Neuronal stem cell (in vitro differentiated cells): ENCODE results near the gene IQCF2.
"Not testable (repeated sequence)": the region's sequence is repeated elsewhere in the genome, so short reads cannot be mapped to it uniquely, and the experiment has no call there.

Experiments used
- DNase-seq: peaks from one replicate; pipeline ENCODE4 v3.0.0-alpha.2; 2013; ENCODE audit warnings: low spot score
- H2AFZ ChIP-seq: one replicate; pipeline ENCODE4 v1.6.1; 2013; ENCODE audit warnings: mild to moderate bottlenecking, low read length, inconsistent platforms
- H2AK5ac ChIP-seq: 2 replicates; pipeline ENCODE4 v1.6.1; 2013; ENCODE audit warnings: low read depth, mild to moderate bottlenecking, inconsistent platforms, low read length, moderate library complexity, mixed read lengths
- H2BK120ac ChIP-seq: 2 replicates; pipeline ENCODE4 v1.6.1; 2013; ENCODE audit warnings: low read depth, mild to moderate bottlenecking, inconsistent platforms, low read length, moderate library complexity, mixed read lengths
- H2BK12ac ChIP-seq: one replicate; pipeline ENCODE4 v1.6.1; 2013; ENCODE audit warnings: low read length, inconsistent platforms
- H2BK15ac ChIP-seq: 2 replicates; pipeline ENCODE4 v1.6.1; 2013; ENCODE audit warnings: mild to moderate bottlenecking, low read length, inconsistent platforms, mixed read lengths
- H2BK5ac ChIP-seq: one replicate; pipeline ENCODE4 v1.6.1; 2013; ENCODE audit warnings: inconsistent platforms, mild to moderate bottlenecking, low read length, moderate library complexity
- H3K14ac ChIP-seq: one replicate; pipeline ENCODE4 v1.6.1; 2013; ENCODE audit warnings: low read length, inconsistent platforms
- H3K18ac ChIP-seq: 2 replicates; pipeline ENCODE4 v1.6.1; 2013; ENCODE audit warnings: low read length, inconsistent platforms
- H3K23ac ChIP-seq: 2 replicates; pipeline ENCODE4 v1.6.1; 2013; ENCODE audit warnings: low read depth, mild to moderate bottlenecking, mixed read lengths, low read length, inconsistent platforms; ENCODE audit not compliant: poor library complexity
- H3K27ac ChIP-seq: replicated peaks from 3 replicates; pipeline ENCODE4 v1.5.1; 2013; ENCODE audit warnings: low read length, inconsistent platforms
- H3K27me3 ChIP-seq, 3 experiments: 2 replicates each; pipeline ENCODE4 v1.6.1; 2013; ENCODE audit warnings: low read length in 3 of 3, mild to moderate bottlenecking in 2 of 3, inconsistent platforms in 1 of 3, low read depth in 1 of 3, mixed read lengths in 1 of 3, moderate library complexity in 1 of 3; ENCODE audit not compliant: control insufficient read depth in 3 of 3, insufficient read depth in 3 of 3
- H3K36me3 ChIP-seq, 2 donors: replicated peaks in 1 of 2; 2 replicates each; pipeline ENCODE4 v1.6.1; 2013; ENCODE audit warnings: low read length in 2 of 2; ENCODE audit not compliant: control insufficient read depth in 2 of 2, insufficient read depth in 2 of 2
- H3K4ac ChIP-seq: 2 replicates; pipeline ENCODE4 v1.6.1; 2013; ENCODE audit warnings: inconsistent platforms, mild to moderate bottlenecking, low read length, moderate library complexity
- H3K4me1 ChIP-seq, 2 donors: 1 replicate in 1 of 2; 2 replicates in 1 of 2; pipeline ENCODE4 v1.6.1; 2013; ENCODE audit warnings: low read length in 2 of 2, low read depth in 1 of 2; ENCODE audit not compliant: control insufficient read depth in 2 of 2, insufficient read depth in 1 of 2
- H3K4me2 ChIP-seq: one replicate; pipeline ENCODE4 v1.6.1; 2013; ENCODE audit warnings: mild to moderate bottlenecking, low read length, inconsistent platforms; ENCODE audit not compliant: insufficient read depth, poor library complexity, severe bottlenecking
- H3K4me3 ChIP-seq, 2 donors: 2 replicates each; pipeline ENCODE4 v1.5.1; 2013; ENCODE audit warnings: low read length in 2 of 2, mild to moderate bottlenecking in 2 of 2, inconsistent platforms in 1 of 2, moderate library complexity in 1 of 2
- H3K79me1 ChIP-seq: one replicate; pipeline ENCODE4 v1.6.1; 2013; ENCODE audit warnings: low read depth, mild to moderate bottlenecking, inconsistent platforms, low read length, moderate library complexity
- H3K9ac ChIP-seq: one replicate; pipeline ENCODE4 v1.6.1; 2013; ENCODE audit warnings: mild to moderate bottlenecking, low read depth, low read length, inconsistent platforms; ENCODE audit not compliant: poor library complexity
- H3K9me3 ChIP-seq, 2 donors: replicated peaks in 1 of 2; 2 replicates each; pipeline versions ENCODE3 to v1.6.1; 2013; ENCODE audit warnings: low read length in 2 of 2, mild to moderate bottlenecking in 2 of 2, inconsistent platforms in 1 of 2, low read depth in 1 of 2, mixed read lengths in 1 of 2, moderate library complexity in 1 of 2; ENCODE audit not compliant: control insufficient read depth in 2 of 2, insufficient read depth in 1 of 2
- H4K8ac ChIP-seq: one replicate; pipeline ENCODE4 v1.6.1; 2013; ENCODE audit warnings: low read depth, mild to moderate bottlenecking, inconsistent platforms, low read length, moderate library complexity
- H4K91ac ChIP-seq: one replicate; pipeline ENCODE4 v1.6.1; 2013; ENCODE audit warnings: low read length, low read depth, mild to moderate bottlenecking, inconsistent platforms; ENCODE audit not compliant: poor library complexity
- WGBS, 2 donors: extraction: QIAGEN DNeasy Blood & Tissue Kit; methylation state at CpG; one replicate each; pipeline ENCODE4 v1.1.7; 2013; ENCODE audit warnings: missing lambda C conversion rate in 2 of 2, mixed read lengths in 1 of 2; ENCODE audit not compliant: insufficient read length in 2 of 2, insufficient replicate concordance in 1 of 2; ENCODE audit errors: extremely low coverage in 2 of 2; 5-methylcytosine and 5-hydroxymethylcytosine counted together

Gene IQCF2

DNA sequence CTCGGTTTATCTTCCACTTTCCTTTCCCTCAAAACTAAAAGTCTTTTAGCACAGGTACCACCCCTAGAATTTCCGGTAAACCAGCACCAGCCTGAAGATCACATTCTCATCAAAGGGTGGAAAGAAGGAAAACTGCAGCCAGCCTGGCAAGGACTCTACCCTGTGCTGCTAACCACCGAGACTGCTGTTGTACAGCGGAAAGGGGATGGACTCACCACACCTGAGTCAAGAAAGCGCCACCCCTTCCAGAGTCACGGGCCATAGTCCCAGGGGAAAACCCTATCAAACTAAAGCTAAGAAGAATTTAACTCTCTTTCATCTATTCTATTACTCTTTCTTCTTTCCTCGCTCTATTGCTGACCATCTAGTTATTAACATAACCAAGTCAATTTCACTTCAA, 38.6 kb downstream of the IQCF2 start:
- H3K9ac ChIP-seq, H3K79me1 ChIP-seq, H3K23ac ChIP-seq, H2AFZ ChIP-seq, H4K8ac ChIP-seq, H4K91ac ChIP-seq, DNase-seq, H2AK5ac ChIP-seq, H3K9me3 ChIP-seq, H2BK12ac ChIP-seq, H3K14ac ChIP-seq, H3K27ac ChIP-seq, H3K4me1 ChIP-seq, H3K4me3 ChIP-seq, H3K18ac ChIP-seq, H2BK120ac ChIP-seq, H2BK15ac ChIP-seq, H2BK5ac ChIP-seq, H3K27me3 ChIP-seq, H3K4ac ChIP-seq, H3K4me2 ChIP-seq, H3K36me3 ChIP-seq: not testable (repeated sequence)
- no CpG with 5 or more reads among the region's 7 CpGs for WGBS, 2 donors

DNA sequence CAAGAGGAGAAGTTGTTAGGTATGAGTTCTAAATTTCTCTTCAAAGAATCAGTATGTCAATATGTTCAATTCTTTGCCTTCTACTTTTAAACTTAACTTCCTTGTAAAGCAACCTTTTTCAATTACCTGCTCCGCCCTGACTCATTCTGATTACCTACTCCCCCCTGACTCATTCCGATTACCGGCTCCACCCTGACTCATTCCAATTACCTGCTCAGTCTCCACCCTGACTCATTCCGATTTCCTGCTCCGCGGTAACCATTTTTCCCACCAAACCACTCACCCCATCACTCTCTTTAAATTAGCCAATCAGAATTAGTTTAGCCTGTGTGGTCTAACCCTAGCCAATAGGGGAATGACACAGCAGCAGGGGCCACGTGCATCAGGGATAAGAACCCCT, 40.9 kb downstream of the IQCF2 start:
- H2BK5ac ChIP-seq, H3K9ac ChIP-seq, H3K23ac ChIP-seq, H3K14ac ChIP-seq, H2BK120ac ChIP-seq, H3K4me1 ChIP-seq, H3K4me2 ChIP-seq, H3K18ac ChIP-seq, H2BK15ac ChIP-seq, H3K4me3 ChIP-seq, H3K9me3 ChIP-seq, H4K91ac ChIP-seq, H2AK5ac ChIP-seq, H2AFZ ChIP-seq, H2BK12ac ChIP-seq, H3K79me1 ChIP-seq, H4K8ac ChIP-seq, H3K36me3 ChIP-seq, H3K4ac ChIP-seq, H3K27me3 ChIP-seq, H3K27ac ChIP-seq, DNase-seq: not testable (repeated sequence)
- WGBS, 2 donors = no CpG with 5 or more reads among the region's 7 CpGs

DNA sequence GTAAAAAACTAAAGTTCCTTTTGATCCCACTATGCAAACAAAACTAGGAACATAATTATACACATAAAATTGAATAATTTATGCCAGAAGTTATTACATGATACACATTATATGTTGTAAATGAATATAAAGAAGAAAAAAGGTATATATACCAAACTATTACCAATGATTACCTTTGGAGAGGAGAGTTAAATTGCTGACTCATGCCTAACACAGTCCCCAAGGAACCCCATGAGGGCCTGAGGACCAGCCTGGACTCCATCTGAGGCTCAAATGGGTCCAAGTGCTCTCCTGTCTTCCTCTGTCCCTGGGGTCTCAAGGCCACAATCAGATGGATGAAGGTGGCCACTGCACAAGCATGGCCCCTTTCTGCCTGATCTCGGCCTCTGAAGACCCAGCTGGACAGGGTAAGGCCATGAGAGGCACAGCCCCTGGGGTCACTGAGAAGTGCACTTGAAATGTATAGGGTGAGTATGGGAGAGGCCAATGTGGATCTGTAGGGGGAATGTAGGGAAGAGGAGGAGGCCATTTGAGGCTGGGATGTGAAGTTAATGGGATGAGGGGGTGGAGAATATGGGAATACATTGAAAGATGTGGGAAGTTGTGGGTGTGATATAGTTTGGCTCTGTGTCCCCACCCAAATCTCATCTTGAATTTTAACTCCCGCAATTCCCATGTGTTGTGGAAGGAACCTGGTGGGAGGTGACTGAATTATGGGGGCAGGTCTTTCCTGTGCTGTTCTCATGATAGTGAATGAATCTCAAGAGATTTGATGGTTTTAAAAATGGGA, 42.8 kb downstream of the IQCF2 start:
- no peak overlapping the region for H3K14ac ChIP-seq
- no peak overlapping the region for H2BK12ac ChIP-seq
- H3K9me3 ChIP-seq = peaks cover 0 to 4% of the 10 kb centered on the region in 2 donors
- H3K18ac ChIP-seq = no peak overlapping the region
- no peaks in the 10 kb centered on the region for H3K36me3 ChIP-seq
- H4K8ac ChIP-seq = no peak overlapping the region
- peak overlapping the region; percentile 64 for H3K9ac ChIP-seq
- no peak overlapping the region for H2AFZ ChIP-seq
- DNase-seq = no peak
- no peak overlapping the region for H3K4ac ChIP-seq
- no peaks in the 10 kb centered on the region for H3K79me1 ChIP-seq
- no peak overlapping the region for H3K27ac ChIP-seq
- H3K4me2 ChIP-seq = no peak overlapping the region
- H2BK15ac ChIP-seq = no peak overlapping the region
- no peaks in the 10 kb centered on the region for H3K27me3 ChIP-seq
- peak overlapping the region; percentile 8 for H3K23ac ChIP-seq
- H3K4me1 ChIP-seq = no peaks in the 10 kb centered on the region
- H4K91ac ChIP-seq = no peak overlapping the region
- H2AK5ac ChIP-seq = no peak overlapping the region
- WGBS, 2 donors = no CpG with 5 or more reads among the region's 2 CpGs
- peak overlapping the region in 1 of 2 donors; percentile 22 for H3K4me3 ChIP-seq
- H2BK120ac ChIP-seq = no peak overlapping the region
- no peak overlapping the region for H2BK5ac ChIP-seq

DNA sequence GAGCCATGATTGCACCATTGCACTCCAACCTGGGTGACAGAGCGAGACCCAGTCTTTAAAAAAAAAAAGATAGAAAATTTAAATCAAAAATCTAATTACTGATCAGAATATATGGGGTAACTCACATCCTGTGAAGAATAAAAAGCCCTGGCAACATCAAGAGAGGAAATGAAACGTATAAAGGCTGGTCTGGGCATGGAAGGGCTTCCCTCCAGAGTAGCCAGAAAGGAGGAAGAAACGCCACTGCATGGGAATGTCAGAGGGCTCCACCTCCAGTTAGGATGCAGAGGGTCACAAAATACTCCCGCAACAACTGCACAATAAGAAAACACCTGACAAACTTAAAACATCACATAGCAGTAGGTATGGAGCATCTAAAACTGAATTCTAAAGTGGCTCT, 46.6 kb downstream of the IQCF2 start:
- Histone ChIP-seq H2BK5ac (no peak overlapping the region), H2BK15ac (no peak overlapping the region), H3K36me3 (no peaks in the 10 kb centered on the region), H3K79me1 (no peaks in the 10 kb centered on the region), H4K8ac (no peak overlapping the region), H3K4me2 (no peak overlapping the region), H3K9me3 (peaks cover 0 to 4% of the 10 kb centered on the region in 2 donors), H2AK5ac (no peak overlapping the region), H3K4ac (no peak overlapping the region), H2BK120ac (no peak overlapping the region), H3K18ac (no peak overlapping the region), H3K23ac (no peak overlapping the region), H2BK12ac (no peak overlapping the region), H4K91ac (no peak overlapping the region), H3K27me3 (no peaks in the 10 kb centered on the region), H3K27ac (no peak overlapping the region), H3K14ac (no peak overlapping the region), H3K4me1 (no peaks in the 10 kb centered on the region), H2AFZ (no peak overlapping the region), H3K4me3 (no peak overlapping the region), H3K9ac (no peak overlapping the region)
- no CpG with 5 or more reads among the region's 4 CpGs for WGBS, 2 donors
- no peak for DNase-seq
